CD4-positive, alpha-beta T cell treated with Interleukin-10 for 1 hour (primary cell): Measurements from ENCODE around the gene MYO5B.

Experiments
- DNase-seq: peaks from one replicate; pipeline ENCODE4 v3.0.0-alpha.2; 2020

The MYO5B gene

DNA sequence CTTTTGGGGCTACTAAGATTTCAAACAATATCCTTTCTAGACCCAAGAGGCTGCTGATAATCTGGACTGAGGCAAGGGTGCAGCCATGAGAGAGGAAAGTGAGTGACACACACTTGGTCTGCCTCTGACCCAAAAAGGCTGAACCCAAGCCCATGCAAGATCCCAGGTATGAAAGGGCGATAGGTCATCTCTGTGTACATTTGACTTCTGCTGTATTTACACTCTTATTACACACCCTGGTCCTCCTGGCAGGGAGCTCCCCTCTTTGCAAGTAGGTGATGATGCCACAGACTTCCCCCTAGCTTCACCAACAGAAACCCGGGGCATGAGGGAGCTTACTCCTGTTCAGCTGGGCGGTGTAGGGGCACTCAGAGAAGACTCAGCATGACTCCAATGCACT, 319.8 kb downstream of the MYO5B start:
- no peak for DNase-seq

DNA sequence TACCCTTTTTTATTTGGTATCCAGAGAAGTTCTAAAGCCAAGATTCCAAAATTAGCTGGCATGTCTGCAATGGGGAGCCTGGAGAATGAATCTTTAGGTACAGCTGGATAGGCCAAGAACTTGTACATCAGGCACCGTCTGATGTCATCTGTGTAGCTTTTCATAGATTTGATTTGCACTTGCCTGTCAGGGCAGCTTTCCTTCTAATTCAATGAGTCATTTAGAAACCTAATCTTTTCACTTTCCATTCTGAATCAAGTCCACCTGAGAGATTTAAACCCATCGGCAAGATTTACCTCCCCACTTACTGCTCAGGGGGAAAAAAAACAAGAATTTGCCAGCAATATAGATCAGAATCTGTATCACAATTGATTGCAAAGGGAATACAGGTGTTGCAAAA, 320.7 kb downstream of the MYO5B start:
- no peak for DNase-seq

- no peak for DNase-seq
Observed at GRCh38 chr18:49869354-49869753, 325.6 kb downstream of the MYO5B start.

GRCh38 chr18:49866680-49867079, 328.3 kb downstream of the MYO5B start:
- no peak for DNase-seq

DNA sequence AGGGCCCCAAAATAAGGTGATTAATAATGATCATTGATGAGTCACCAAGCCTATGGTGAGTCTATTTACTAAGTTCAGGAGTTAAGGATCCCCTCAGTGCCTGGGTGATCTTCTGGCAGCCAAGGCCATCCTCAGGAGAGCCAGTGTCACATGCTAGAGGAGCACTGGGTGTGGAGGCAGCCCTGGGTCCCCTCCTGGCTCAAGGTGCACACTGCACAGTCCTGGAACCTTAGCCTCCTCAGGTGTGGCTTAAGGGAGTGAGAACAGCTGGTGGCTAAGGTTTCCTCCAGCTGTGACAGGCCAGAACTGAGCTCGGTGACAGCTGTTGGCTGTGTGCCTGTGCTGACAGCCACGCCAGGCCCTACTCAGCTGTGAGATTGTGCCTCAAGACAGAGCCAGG, 329.5 kb downstream of the MYO5B start:
- no peak for DNase-seq

- no peak for DNase-seq
Observed at GRCh38 chr18:49863769-49864621, 331.0 kb downstream of the MYO5B start.

DNA sequence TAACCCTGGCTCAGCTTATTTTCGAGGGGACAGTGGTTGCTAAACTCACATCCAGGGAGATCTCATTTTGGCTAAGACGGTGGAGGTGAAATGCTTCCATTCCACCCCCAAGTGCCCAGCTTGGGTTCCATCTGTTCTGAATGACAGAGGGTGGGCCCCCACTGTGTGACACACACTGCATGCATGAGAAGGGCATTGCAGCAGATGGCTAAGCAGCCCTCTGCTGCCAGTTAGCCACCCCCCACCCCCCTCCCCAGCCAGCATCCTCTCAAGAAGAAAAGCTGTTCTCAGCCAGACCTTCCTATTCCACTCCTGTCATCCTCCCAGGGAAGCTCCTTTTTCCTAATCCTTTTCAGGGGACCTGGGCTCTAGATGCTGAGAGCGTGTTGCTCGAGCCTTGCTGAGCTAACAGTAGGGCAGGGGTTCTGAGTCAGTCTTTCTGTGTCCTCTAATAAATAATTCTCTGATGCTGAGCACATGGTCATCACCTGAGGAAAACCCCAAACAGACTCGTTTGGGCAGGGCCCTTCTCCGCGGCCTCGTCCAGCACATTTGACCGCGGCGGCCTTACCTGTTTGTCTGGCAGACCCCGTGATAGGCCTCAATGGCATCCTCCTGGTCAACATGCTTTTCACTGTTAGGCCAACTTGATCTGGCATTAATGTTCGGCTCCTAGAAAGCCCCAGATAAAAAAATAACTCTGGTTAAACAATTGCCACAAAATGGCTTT, 332.1 kb downstream of the MYO5B start:
- no peak for DNase-seq

DNA sequence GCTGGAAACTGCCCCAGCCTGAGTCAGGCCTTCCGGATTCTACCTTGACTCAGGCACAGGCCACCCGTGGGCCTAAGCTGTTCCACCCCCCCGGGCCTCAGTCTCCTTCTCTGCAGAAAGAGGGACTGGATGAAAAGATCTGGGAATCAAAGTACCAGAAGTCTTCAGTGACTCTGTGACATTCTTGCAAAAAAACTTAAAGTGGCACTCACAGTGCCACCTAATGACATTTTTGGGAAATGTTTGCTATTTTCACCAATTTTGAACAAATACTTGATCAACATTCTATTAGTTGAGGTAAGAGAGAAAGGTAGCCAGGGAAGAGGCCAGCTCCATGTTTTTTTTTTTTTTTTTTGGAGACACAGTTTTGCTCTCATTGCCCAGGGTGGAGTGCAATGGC, 333.3 kb downstream of the MYO5B start:
- peak; percentile 37 for DNase-seq

- DNase-seq: no peak
Observed at GRCh38 chr18:49859725-49860124, 335.2 kb downstream of the MYO5B start.

GRCh38 chr18:49859021-49859359, 336.0 kb downstream of the MYO5B start:
- DNase-seq: no peak

GRCh38 chr18:49858309-49859020, 336.5 kb downstream of the MYO5B start:
- DNase-seq: peak; percentile 63

- no peak for DNase-seq
Observed at GRCh38 chr18:49857708-49858107, 337.2 kb downstream of the MYO5B start.

GRCh38 chr18:49856496-49856895, 338.5 kb downstream of the MYO5B start:
- no peak for DNase-seq

- no peak for DNase-seq
Observed at GRCh38 chr18:49855711-49856415, 339.1 kb downstream of the MYO5B start.

DNA sequence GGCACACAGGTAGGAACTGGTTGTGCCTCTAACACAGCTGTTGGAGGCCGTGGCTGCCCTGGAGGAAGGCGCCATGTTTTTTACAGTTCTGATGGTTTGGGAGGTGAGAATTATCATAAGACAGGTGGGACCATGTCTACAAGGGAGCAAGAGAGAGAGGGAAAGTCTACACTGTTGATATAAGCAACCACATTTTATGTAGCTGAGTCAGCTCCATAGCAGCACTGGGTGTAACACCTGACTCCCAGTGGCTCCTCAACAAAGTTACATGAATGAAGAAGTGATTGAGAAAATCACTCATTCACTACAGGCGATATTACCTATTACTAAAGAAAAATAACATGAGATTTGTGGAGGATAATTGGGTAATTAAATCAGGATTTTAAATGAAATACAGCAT, 340.3 kb downstream of the MYO5B start:
- no peak for DNase-seq

GRCh38 chr18:49853436-49853835, 341.5 kb downstream of the MYO5B start:
- DNase-seq: no peak

DNA sequence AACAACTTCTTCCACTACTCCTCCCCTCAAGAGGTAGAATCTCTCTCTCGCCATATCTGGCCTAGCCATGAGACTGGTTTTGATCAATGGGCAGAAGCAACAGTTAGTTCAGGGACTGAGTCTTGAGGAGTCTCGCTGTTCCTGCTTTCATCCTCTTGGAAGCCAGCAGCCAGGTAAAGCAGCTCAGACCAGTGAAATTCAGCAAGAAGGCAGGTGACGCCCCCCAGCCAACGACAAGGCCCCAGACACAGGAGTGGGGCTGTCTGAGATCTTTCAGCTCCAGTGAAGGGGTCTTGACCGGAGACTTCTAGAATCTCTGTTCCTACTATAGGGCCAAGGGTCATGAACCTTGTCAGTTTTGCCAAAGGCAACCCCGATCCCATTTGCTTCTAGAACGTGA, 341.9 kb downstream of the MYO5B start:
- no peak for DNase-seq

DNA sequence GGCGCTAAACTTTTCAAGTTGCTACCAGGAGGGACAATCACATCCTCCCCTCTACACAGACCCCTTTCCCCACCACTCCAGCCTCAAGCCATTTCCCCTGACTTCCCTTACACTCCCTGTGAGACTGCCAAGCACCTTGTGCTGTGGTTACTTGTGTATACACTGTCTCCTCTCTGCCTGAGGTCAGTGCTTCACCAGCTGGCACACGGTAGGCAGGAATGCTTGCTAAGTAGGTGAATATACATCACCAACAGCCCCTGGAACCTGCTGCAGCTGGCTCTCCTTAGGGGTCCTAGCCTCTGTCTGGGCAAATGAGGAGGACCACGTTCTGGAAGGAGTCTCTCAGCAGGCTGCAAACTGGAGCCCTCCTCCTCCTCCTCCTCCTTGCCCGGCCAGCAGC, 343.3 kb downstream of the MYO5B start:
- no peak for DNase-seq

DNA sequence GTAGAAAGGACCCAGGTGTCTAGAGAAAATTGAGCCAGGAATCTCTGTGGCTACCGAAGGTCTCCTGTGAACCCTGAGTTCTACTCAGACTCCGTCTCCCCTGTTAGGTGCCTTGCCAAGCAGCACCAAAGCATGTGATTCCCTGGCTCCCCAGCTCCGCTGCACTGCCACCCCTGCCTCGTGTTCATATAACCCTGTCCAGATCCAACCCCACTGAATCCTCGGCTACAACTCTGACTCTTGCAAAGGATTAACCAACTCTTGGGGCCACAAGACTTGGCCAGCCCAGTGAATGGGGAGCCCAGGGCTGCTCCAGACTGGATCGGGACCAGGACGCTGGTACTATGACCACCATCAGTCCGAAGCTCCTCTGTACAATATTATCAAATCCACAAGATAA, 344.3 kb downstream of the MYO5B start:
- no peak for DNase-seq

GRCh38 chr18:49849331-49850217, 345.4 kb downstream of the MYO5B start:
- DNase-seq: no peak

DNA sequence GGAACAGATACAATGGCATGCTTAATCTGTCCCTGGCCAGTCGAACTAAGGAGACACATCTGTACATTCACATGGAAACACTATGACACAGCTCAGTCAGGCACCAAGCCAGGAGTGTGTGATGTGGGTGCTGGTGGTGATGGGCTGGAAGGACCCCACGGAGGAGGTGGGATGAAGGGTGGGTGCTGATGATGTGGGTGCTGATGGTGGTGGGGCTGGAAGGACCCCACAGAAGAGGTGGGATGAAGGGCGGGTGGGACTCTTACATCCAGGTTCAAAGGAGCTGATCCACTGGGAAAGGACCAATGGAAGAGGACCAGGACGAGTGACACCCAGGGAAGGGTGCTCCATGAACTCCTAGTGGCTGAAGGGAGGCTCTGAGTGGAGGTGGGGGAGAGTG, 346.8 kb downstream of the MYO5B start:
- DNase-seq: no peak

DNA sequence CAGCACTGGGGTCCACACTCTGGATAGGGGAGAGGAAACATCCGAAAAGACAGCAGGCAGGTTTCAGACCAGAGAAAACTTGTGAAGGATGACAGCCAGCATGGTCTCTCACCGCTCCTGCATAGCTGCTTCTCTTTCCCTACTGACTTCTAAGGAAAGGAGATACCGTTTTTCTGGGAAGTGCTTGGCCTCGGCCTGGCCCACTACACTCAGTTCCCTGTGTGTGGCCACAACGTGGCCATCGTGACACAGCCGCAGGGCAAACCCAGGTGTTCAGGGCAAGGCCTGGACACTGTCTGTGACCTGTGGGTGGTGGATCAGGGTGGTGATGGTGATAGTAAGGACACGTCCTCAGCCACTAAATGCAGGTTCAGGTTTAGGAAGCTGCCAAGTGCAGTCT, 347.4 kb downstream of the MYO5B start:
- DNase-seq: no peak
